Measurements from ENCODE around the gene DUSP12.

DUSP12 gene

DNA sequence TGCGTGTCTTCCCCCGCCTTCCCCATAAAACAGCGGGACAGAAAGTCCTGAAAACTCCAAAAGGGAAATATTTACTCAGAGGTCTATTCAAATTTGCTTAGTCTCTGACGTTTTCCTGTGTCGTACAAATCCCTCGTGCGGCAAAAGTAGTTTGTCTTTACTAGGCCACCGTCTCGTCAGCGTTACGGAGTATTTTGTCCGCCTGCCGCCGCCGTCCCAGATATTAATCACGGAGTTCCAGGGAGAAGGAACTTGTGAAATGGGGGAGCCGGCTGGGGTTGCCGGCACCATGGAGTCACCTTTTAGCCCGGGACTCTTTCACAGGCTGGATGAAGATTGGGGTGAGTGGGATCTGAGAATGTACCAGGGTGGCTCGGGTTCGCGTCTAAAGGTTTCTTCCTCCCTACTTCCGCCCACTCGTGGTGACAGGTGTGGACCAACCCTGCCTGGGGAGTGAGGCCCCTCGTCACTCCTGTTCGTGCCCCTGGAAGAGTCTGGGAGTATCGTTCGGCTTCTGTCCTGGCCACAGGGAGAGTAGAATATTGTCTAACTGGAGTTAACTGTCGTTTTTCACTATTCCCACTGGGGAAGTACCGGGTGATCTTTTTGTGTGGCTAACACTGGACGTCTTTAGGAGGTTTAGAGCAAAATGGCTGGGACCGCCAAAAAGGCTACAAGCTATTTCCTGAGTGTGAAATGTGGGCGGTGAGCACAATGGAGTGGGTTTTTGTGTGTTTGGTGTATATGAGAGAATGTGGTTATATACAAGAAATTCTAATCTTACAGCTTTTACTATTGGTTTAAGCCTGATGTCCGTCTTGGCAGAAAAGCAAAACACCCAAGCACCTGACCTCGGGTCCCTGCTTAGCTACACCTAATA is 16.8 kb downstream of the DUSP12 start, which contains the start of gene ATF6:
TSS of gene ATF6 (plus strand) at position 219 of the 880 bp plus-strand sequence. CDS start at position 260, 41 bp downstream.
- in situ Hi-C loops (cut with MboI; ENCODE audit: low sequenced_read_pairs) = no loop called here

DNA sequence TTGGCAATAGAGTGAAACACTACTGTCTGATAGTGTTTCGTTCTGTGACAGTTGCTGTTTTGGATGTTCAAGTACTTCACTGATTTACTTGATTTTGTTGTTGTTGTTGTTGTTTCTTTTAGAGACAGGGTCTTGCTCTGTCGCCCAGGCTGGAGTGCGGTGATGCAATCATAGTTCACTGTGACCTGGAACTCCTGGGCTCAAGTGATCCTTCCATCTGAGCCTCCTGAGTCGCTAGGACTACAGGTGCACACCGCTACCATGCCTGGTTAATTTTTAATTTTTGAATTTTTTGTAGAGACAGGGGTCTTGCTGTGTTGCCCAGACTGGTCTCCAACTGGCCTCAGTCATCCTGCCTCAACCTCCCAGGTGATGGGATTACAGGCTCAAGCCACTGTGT is 18.9 kb downstream of the DUSP12 start:
- in situ Hi-C loops (cut with MboI; ENCODE audit: low sequenced_read_pairs) = no loop called here

GRCh38 chr1:161768986-161769672 is 19.5 kb downstream of the DUSP12 start:
- in situ Hi-C loops (cut with MboI; ENCODE audit: low sequenced_read_pairs) = no loop called here

DNA sequence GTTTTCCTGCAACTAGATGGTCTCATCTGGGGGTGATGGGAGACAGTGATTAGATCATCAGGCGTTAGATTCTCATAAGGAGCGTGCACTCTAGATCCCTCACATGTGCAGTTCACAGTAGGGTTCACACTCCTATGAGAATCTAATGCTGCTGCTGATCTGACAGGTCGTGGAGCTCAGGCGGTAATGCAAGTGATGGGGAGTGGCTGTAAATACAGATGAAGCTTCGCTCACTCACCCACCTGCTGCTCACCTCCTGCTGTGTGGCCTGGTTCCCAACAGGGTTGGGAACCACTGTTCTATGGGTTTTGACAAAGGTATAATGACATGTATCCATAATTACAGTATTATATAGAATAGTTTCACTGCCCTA is 20.1 kb downstream of the DUSP12 start:
- in situ Hi-C loops (cut with MboI; ENCODE audit: low sequenced_read_pairs) = loop anchor here (10.0 kb wide), 1 partner anchor 255 kb away; the partner anchor contains the start of gene OLFML2B

- in situ Hi-C loops (cut with MboI; ENCODE audit: low sequenced_read_pairs) = loop anchor here (10.0 kb wide), 1 partner anchor 255 kb away; the partner anchor contains the start of gene OLFML2B
Observed at GRCh38 chr1:161770250-161770649, 20.7 kb downstream of the DUSP12 start.

GRCh38 chr1:161771161-161771560 is 21.6 kb downstream of the DUSP12 start:
- in situ Hi-C loops (cut with MboI; ENCODE audit: low sequenced_read_pairs) = loop anchor here (10.0 kb wide), 1 partner anchor 254 kb away; the partner anchor contains the start of gene OLFML2B

GRCh38 chr1:161771973-161772372 is 22.4 kb downstream of the DUSP12 start:
- in situ Hi-C loops (cut with MboI; ENCODE audit: low sequenced_read_pairs) = loop anchor here (10.0 kb wide), 1 partner anchor 253 kb away; the partner anchor contains the start of gene OLFML2B

GRCh38 chr1:161772397-161772796 is 22.8 kb downstream of the DUSP12 start:
- in situ Hi-C loops (cut with MboI; ENCODE audit: low sequenced_read_pairs) = loop anchor here (10.0 kb wide), 1 partner anchor 252 kb away; the partner anchor contains the start of gene OLFML2B

- in situ Hi-C loops (cut with MboI; ENCODE audit: low sequenced_read_pairs) = loop anchor here (10.0 kb wide), 1 partner anchor 251 kb away; the partner anchor contains the start of gene OLFML2B
Observed at GRCh38 chr1:161773791-161774190, 24.2 kb downstream of the DUSP12 start.

- in situ Hi-C loops (cut with MboI; ENCODE audit: low sequenced_read_pairs) = loop anchor here (10.0 kb wide), 1 partner anchor 248 kb away; the partner anchor contains the start of gene OLFML2B
Observed at GRCh38 chr1:161777261-161777660, 27.7 kb downstream of the DUSP12 start.

DNA sequence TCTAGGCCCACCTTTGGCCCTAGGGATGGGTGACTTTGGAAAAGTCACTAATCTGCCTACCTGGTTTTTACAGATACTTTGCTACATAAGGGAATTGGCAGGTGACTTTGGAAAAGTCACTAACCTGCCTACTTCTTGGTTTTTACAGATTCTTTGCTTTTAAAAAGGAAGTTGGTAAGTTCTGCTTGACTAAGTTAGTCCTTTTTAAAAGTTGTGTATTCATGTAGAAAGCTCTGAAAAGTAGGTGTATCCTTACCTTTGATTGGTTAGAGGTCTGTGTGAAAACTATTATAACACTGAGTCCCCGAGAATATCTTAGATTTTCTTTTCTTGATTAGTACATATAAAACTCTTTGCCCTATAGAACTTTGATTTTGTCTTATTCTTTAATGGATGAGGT is 28.9 kb downstream of the DUSP12 start:
- in situ Hi-C loops (cut with MboI; ENCODE audit: low sequenced_read_pairs) = loop anchor here (10.0 kb wide), 1 partner anchor 246 kb away; the partner anchor contains the start of gene OLFML2B

DNA sequence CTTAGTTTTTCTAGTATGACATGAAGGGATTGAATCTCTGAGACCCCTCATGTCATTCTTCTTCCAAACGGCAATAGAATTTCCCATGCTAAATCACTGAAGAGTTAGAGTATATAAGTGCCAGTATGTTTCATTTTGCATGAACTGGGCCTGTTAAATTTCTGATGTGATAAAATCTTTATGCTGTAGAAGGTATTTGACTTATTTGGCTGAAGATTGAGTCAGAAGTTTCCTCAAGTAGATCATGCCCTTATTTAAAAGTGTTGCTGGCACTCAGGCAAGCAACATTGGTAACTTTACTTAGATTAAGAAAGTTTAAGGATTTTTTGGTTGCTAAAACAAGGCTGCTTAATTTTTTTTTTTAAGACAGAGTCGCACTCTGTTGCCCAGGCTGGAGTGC is 29.8 kb downstream of the DUSP12 start:
- in situ Hi-C loops (cut with MboI; ENCODE audit: low sequenced_read_pairs) = loop anchor here (10.0 kb wide), 1 partner anchor 245 kb away; the partner anchor contains the start of gene OLFML2B

- in situ Hi-C loops (cut with MboI; ENCODE audit: low sequenced_read_pairs) = no loop called here
Observed at GRCh38 chr1:161781995-161782394, 32.4 kb downstream of the DUSP12 start.

DNA sequence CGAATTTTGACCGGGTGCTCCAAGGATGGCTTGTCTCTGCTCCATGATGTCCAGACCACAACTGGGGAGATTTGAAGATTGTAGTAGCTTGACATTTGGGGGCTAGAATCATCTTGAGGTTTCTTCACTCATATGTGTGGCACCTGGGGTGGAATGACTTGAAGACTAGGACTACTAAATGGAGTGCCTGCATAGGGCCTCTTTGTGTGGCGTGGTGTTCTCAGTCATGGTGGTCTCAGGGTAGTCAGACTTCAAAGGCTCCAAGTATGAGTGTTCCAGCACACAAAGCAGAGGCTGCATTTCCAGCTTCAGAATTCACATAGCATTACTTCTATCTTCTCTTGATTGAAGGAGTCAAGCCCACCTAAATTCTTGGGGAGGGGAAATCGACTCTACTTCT is 33.3 kb downstream of the DUSP12 start:
- in situ Hi-C loops (cut with MboI; ENCODE audit: low sequenced_read_pairs) = no loop called here

DNA sequence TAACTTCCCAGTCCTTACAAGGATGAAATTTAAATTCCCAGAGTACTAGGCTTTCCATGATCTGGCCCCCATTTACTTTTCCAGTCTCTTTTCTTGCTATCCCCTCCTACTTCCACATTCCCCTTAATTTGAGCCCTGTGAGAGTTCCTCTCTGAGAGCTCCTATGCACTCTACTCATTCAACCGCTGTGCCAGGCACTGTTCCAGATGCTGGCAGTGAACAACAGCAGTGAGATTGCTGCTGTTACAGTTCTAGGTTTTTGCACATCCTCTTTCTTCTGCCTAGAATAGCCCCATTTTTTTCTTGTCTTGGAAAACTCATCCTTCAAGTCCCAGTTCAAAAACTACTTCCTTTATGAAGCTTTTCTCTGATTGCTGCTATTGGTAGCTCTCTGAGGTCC is 35.4 kb downstream of the DUSP12 start:
- in situ Hi-C loops (cut with MboI; ENCODE audit: low sequenced_read_pairs) = no loop called here

DNA sequence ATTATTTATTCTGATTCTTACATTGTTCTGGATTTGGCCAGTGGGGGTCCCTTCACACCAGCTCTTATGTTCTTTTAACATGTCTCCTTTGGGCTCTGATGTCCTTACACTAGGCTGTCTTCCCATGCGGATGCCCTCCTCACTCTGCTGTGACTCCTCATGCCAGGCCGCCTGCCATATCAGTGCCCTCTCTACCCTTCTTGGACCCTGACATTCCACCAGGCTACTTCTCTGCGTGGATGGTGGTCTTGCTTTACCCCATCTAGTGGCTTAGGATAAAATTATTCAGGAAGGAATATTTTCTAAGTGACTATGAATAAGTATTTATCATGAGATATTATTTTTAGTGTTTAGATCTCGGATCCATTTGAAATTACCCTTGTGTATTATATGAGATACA is 37.8 kb downstream of the DUSP12 start:
- in situ Hi-C loops (cut with MboI; ENCODE audit: low sequenced_read_pairs) = no loop called here

- in situ Hi-C loops (cut with MboI; ENCODE audit: low sequenced_read_pairs) = loop anchor here (10.0 kb wide), 1 partner anchor 254 kb away; no protein-coding TSS in a partner anchor
Observed at GRCh38 chr1:161790587-161791317, 41.2 kb downstream of the DUSP12 start.

DNA sequence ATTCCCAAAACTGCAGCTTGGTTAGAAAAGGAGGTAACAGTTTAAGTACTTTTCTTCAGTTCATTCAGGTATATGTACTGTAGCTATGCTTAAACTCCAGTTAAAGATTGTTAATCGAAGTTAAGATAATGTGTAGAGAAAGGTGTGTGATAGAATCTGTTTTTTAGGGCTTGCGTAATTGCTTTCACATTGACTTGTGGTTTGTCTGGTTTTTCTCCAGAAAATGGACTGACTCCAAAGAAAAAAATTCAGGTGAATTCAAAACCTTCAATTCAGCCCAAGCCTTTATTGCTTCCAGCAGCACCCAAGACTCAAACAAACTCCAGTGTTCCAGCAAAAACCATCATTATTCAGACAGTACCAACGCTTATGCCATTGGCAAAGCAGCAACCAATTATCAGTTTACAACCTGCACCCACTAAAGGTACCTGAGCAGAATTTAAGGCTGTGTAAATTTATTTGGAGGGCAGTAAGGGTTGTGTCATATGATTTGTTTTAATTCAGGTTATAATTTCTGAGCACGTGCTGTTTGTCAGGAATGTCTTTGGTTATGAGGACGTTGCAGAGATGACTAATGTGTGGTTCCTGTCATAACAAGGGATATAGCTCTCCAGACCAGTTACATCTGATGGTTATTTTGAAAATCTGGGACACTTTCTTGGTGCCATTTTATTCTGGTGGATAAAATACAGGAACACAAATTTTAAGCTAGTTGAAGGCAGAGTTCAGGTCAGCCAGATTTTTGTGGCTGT is 42.5 kb downstream of the DUSP12 start:
- in situ Hi-C loops (cut with MboI; ENCODE audit: low sequenced_read_pairs) = loop anchor here (10.0 kb wide), 1 partner anchor 253 kb away; no protein-coding TSS in a partner anchor

DNA sequence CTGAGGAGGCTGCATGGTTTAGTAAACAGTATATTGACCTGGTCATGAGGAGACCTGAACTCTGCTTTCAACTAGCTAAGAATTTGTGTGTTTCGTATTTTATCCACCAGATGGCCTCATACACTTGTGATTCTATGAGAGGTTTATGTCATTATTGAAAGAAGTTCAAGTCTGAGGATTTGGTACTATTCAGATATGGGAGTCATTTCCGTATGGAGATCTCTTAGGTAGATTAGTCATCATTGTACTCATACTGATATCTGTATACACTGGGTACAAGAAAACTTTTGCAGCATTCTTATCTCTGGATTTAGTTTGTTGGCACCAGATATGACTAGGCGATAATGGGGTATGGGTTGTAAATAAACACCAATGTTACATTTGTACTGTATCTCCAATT is 43.2 kb downstream of the DUSP12 start:
- in situ Hi-C loops (cut with MboI; ENCODE audit: low sequenced_read_pairs) = loop anchor here (10.0 kb wide), 1 partner anchor 252 kb away; no protein-coding TSS in a partner anchor

DNA sequence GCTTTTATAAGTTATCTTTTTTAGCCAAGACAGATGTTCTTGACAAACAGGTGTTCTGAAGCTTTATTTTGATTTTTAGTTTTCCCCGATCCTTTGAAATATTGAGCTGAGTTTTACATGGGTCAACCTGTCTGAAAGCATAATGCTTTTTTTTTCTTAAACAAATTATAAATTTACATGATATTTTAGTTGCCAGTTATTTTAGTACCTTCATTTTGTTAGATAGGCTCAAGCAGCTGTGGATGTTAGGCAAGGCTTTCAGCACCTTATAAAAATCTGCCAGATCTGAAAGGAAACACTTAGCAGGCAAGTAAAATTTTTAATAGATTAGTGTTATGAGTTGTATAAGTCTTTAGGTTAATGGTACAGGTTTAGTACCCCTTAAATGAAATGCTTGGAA is 50.2 kb downstream of the DUSP12 start:
- in situ Hi-C loops (cut with MboI; ENCODE audit: low sequenced_read_pairs) = loop anchor here (10.0 kb wide), 1 partner anchor 245 kb away; no protein-coding TSS in a partner anchor

All from HL-60/S4 (cell line).